Duodenal mucosa (tissue), 2 donors: ENCODE measurements around the gene KCNQ2.
"Not testable (repeated sequence)": the region's sequence is repeated elsewhere in the genome, so short reads cannot be mapped to it uniquely, and the experiment has no call there.

Experiments
- H3K27ac ChIP-seq: one replicate; pipeline ENCODE4 v1.7.0; 2013; ENCODE audit warnings: low read depth, low read length
- H3K27me3 ChIP-seq, 2 donors: one replicate each; pipeline ENCODE4 v1.7.0; 2013; ENCODE audit warnings: low read length in 2 of 2, control low read depth in 1 of 2; ENCODE audit not compliant: insufficient read depth in 2 of 2, control insufficient read depth in 1 of 2
- H3K36me3 ChIP-seq, 2 donors: one replicate each; pipeline ENCODE4 v1.7.0; 2013; ENCODE audit warnings: low read length in 2 of 2, control low read depth in 1 of 2; ENCODE audit not compliant: insufficient read depth in 2 of 2, control insufficient read depth in 1 of 2
- H3K4me1 ChIP-seq, 2 donors: one replicate each; pipeline ENCODE4 v1.7.0; 2013; ENCODE audit warnings: low read length in 2 of 2, control low read depth in 1 of 2; ENCODE audit not compliant: insufficient read depth in 2 of 2, control insufficient read depth in 1 of 2
- H3K4me3 ChIP-seq, 2 donors: one replicate each; pipeline ENCODE4 v1.7.0; 2013; ENCODE audit warnings: low read length in 2 of 2, low read depth in 1 of 2
- H3K9ac ChIP-seq, 2 donors: one replicate each; pipeline ENCODE4 v1.7.0; 2013; ENCODE audit warnings: low read length in 2 of 2, low read depth in 1 of 2
- H3K9me3 ChIP-seq, 2 donors: one replicate each; pipeline ENCODE4 v1.7.0; 2013; ENCODE audit warnings: low read length in 2 of 2, control low read depth in 1 of 2; ENCODE audit not compliant: control insufficient read depth in 1 of 2

The KCNQ2 gene

GRCh38 chr20:63479695-63480419, 7.4 kb upstream of the KCNQ2 start:
- not testable (repeated sequence) for H3K9ac ChIP-seq, H3K27ac ChIP-seq, H3K4me3 ChIP-seq, H3K9me3 ChIP-seq, H3K4me1 ChIP-seq, H3K36me3 ChIP-seq
- peaks cover 10 to 23% of the 10 kb centered on the region in 2 donors for H3K27me3 ChIP-seq

GRCh38 chr20:63478346-63479302, 6.2 kb upstream of the KCNQ2 start:
- H3K9ac ChIP-seq, result no peak overlapping the region
- H3K9me3 ChIP-seq, result no peaks in the 10 kb centered on the region
- H3K36me3 ChIP-seq, result no peaks in the 10 kb centered on the region
- H3K27ac ChIP-seq, result no peak overlapping the region
- H3K4me1 ChIP-seq, result no peaks in the 10 kb centered on the region
- H3K27me3 ChIP-seq, result peaks cover 15 to 29% of the 10 kb centered on the region in 2 donors
- H3K4me3 ChIP-seq, result no peak overlapping the region

GRCh38 chr20:63477944-63478343, 5.5 kb upstream of the KCNQ2 start:
- Histone ChIP-seq H3K9me3 (no peaks in the 10 kb centered on the region), H3K4me3 (no peak overlapping the region), H3K27ac (no peak overlapping the region), H3K9ac (no peak overlapping the region), H3K4me1 (no peaks in the 10 kb centered on the region), H3K36me3 (no peaks in the 10 kb centered on the region), H3K27me3 (peaks cover 12 to 32% of the 10 kb centered on the region in 2 donors)

GRCh38 chr20:63477061-63477616, 4.7 kb upstream of the KCNQ2 start:
- Histone ChIP-seq H3K9ac (no peak overlapping the region), H3K27me3 (peaks cover 5 to 27% of the 10 kb centered on the region in 2 donors), H3K4me1 (no peaks in the 10 kb centered on the region), H3K4me3 (no peak overlapping the region), H3K27ac (no peak overlapping the region), H3K36me3 (no peaks in the 10 kb centered on the region), H3K9me3 (no peaks in the 10 kb centered on the region)

- no peaks in the 10 kb centered on the region for H3K9me3 ChIP-seq
- peaks cover 16 to 39% of the 10 kb centered on the region in 2 donors for H3K27me3 ChIP-seq
- no peak overlapping the region for H3K4me3 ChIP-seq
- no peak overlapping the region for H3K9ac ChIP-seq
- no peak overlapping the region for H3K27ac ChIP-seq
- H3K4me1 ChIP-seq, result no peaks in the 10 kb centered on the region
- no peaks in the 10 kb centered on the region for H3K36me3 ChIP-seq
These were observed 2.8 kb upstream of the KCNQ2 start for GRCh38 chr20:63475209-63475608.

- Histone ChIP-seq H3K9me3 (no peaks in the 10 kb centered on the region), H3K27me3 (peaks cover 17 to 42% of the 10 kb centered on the region in 2 donors), H3K4me3 (no peak overlapping the region), H3K9ac (no peak overlapping the region), H3K4me1 (no peaks in the 10 kb centered on the region), H3K36me3 (no peaks in the 10 kb centered on the region), H3K27ac (no peak overlapping the region)
These were observed 1.3 kb upstream of the KCNQ2 start for GRCh38 chr20:63473555-63474449.

- H3K27me3 ChIP-seq, result peaks cover 17 to 42% of the 10 kb centered on the region in 2 donors
- no peak overlapping the region for H3K27ac ChIP-seq
- H3K9me3 ChIP-seq, result no peaks in the 10 kb centered on the region
- H3K36me3 ChIP-seq, result no peaks in the 10 kb centered on the region
- H3K9ac ChIP-seq, result no peak overlapping the region
- no peaks in the 10 kb centered on the region for H3K4me1 ChIP-seq
- no peak overlapping the region for H3K4me3 ChIP-seq
These were observed 471 bp upstream of the KCNQ2 start for GRCh38 chr20:63472862-63473390.

GRCh38 chr20:63471717-63471980, 806 bp downstream of the KCNQ2 start:
- H3K4me3 ChIP-seq, result no peak overlapping the region
- peaks cover 21 to 38% of the 10 kb centered on the region in 2 donors for H3K27me3 ChIP-seq
- no peak overlapping the region for H3K9ac ChIP-seq
- H3K9me3 ChIP-seq, result no peaks in the 10 kb centered on the region
- no peak overlapping the region for H3K27ac ChIP-seq
- H3K4me1 ChIP-seq, result no peaks in the 10 kb centered on the region
- no peaks in the 10 kb centered on the region for H3K36me3 ChIP-seq

GRCh38 chr20:63471002-63471716, 1.3 kb downstream of the KCNQ2 start:
- Histone ChIP-seq H3K27ac (no peak overlapping the region), H3K4me3 (no peak overlapping the region), H3K9ac (no peak overlapping the region), H3K4me1 (no peaks in the 10 kb centered on the region), H3K9me3 (no peaks in the 10 kb centered on the region), H3K36me3 (no peaks in the 10 kb centered on the region), H3K27me3 (peaks cover 21 to 38% of the 10 kb centered on the region in 2 donors)
